Endometrial microvascular endothelial cells (primary cell): ENCODE measurements around the gene VPS13D. TPM values are rescaled to one million over a fixed set of nuclear protein-coding genes. Genes with fewer than 3 reads are reported as not detected.
"Not testable (repeated sequence)": the region's sequence is repeated elsewhere in the genome, so short reads cannot be mapped to it uniquely, and the experiment has no call there.

ENCODE experiments used
- in situ Hi-C: cut with HindIII; loops from 2 replicates; pipeline ENCODE4 v1.10.0; 2017; ENCODE audit warnings: low sequenced_read_pairs, low pct_unique_long_range_greater_than_20kb; ENCODE audit errors: inconsistent ontology term
- total RNA-seq: library from RNA; depleted of rRNA; stranded (reverse); fragments of >200 nt; gene quantifications from one replicate; pipeline ENCODE4 v1.2.3, GENCODE V29; 2015; ENCODE audit errors: inconsistent ontology term

Gene VPS13D
- total RNA-seq, 1 donor from 2014 or later = 19.3 TPM

DNA sequence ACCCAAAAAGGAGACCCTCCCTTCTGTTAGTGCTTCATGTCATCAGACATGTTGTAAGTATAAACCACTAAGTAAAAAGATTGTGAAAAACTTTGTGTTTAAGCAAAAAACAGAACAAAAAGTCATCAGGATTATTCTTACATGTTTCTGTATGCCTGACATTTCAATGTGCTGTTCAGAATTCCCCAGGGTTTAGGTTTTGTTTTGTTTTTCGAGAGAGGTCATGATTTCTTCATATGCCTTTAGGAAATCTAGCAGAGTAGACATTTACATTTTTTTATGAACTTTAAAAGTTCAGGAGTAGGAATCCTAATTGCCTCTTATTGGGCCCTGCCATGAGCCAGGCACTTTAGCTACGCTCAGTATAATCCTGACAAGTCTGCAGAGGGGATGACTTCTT is 85.3 kb downstream of the VPS13D start:
- in situ Hi-C loops = no loop called here

DNA sequence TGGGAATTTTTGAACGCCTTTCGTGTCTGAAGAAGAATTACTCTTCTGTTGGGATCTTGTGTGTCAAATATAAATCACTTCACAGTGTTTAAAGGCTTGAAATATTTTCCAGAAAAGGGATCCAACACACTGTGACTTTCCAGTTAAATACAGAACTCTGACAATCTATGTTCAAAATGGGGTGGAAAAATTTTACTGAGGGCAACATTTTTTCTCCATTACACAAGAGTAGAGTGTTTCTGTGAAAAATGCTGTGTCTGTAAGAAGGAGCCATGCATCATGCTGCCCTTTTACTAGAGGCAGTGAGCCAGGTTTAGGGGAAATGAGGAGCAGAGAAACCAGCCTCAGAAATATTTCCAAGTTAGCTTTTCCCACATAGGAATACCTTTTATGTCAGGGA is 86.5 kb downstream of the VPS13D start:
- in situ Hi-C loops = no loop called here

DNA sequence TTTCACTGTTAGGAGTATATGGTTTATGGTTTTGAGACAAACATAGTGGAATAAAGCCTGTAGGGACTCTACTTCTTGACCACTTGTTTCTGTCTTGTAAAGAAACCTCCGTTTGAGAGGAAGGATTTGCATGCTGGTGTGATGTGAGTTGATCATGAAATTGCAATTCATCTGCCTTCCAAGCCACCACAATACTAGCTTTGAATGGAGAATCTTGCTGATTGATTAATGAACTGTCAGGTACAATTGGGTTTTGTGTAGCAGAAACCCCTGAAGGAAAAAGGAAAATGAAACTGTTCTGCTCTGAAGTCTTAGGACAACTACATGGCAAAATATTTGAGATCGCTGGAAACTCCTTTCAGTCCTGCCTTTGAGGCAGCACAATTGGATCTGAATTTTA is 90.7 kb downstream of the VPS13D start:
- in situ Hi-C loops = no loop called here

DNA sequence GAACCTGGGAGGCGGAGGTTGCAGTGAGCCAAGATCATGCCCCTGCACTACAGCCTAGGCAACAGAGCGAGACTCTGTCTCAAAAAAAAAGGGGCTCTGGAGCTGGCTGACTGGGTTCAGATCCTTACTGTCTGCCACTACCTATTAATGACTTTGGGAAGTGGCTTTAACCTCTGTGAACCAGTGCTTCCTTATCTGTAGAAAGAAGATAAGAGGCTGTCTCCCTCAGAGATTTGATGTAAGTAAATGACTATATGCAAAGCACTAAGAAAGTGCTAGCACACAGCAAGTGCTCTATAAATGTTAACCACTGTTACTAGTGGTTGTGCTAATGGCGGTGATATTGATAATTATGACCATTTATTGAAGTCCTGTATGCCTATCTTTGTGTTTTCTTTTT is 94.6 kb downstream of the VPS13D start:
- in situ Hi-C loops = no loop called here

DNA sequence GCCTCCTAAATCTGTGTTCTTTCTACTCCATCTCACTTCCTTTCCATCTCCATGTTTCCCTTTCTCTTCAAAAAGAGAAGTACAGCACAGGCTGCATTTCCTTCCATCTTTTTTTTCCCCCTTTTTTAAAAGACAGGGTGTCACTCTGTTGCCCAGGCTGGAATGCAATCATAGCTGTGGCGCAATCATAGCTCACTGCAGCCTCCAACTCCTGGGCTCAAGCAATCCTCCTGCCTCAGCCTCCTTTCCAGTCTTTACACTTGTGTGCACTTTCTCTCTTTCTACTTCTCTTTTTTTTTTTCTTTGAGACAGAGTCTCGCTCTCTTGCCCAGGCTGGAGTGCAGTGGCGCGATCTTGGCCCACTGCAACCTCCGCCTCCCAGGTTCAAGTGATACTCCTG is 95.1 kb downstream of the VPS13D start:
- in situ Hi-C loops = not testable (repeated sequence)

DNA sequence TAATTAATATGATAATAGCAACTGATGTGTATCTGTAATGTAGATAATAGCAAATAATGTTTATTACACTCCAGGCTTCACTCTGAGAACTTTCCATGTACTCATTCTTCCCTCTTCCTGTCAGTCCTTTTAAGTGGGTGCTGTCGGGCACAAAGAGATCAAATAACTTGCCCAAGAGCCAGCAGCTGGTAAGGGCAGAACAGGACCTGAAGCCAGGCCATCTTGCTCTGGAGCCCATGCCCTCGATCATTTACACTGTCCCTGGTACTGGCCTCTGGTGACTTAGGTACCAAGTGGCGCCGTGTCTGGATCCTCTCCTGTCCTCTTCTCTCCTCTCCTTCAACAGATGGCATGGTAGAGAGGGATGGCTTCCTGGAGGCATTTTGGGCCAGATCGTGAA is 97.2 kb downstream of the VPS13D start:
- in situ Hi-C loops = no loop called here

DNA sequence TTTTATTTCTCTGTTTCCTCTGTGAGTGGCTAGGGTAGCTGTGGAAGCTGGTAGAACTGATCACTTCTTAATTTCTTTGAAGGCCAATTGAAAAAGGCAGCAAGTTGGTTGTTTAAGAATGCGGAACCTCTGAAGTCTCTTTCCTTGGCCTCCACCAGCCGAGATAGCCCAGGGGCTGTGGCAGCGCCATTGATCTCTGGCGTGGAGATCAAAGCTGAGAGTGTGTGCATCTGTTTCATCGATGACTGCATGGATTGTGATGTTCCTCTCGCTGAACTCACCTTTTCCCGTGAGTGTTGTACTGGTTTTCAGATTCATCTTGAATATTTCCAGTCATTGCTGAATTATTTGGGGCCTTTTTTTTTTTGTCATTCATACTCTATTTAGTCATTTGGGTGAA is 97.7 kb downstream of the VPS13D start:
- in situ Hi-C loops = no loop called here

DNA sequence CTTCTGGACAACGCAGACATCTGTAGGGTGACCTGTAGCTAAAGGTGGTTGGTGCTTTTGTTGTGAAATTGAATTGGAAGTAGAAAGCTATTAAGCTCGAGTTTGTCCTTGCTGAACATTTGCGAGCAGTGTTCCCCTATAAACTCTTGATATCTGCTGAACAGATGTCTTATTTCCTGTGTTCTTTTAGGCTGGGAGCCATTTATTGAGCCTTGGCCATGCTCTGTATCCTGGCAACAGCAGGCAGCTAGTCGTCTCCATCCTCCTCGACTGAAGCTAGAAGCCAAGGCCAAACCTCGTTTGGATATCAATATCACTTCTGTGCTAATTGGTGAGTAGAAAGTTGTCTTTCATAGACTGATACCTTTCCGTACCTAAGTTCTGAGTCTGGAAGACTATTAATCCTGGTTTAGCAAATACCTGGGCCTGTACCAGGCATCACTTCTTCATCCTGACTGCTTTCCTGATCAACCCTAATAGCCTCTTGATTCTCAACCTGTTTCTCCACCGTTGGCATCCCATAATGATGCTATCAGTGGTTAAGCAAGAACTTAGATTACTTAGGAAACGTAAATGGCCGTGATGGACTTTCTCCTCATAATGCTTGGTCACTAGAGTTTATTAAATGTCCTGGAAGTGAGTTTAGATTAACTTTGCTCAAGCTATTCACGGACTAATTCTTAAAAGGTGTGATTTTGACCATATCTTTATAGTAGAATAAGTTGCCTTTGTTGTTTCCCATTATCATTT is 103.4 kb downstream of the VPS13D start:
- in situ Hi-C loops = no loop called here

DNA sequence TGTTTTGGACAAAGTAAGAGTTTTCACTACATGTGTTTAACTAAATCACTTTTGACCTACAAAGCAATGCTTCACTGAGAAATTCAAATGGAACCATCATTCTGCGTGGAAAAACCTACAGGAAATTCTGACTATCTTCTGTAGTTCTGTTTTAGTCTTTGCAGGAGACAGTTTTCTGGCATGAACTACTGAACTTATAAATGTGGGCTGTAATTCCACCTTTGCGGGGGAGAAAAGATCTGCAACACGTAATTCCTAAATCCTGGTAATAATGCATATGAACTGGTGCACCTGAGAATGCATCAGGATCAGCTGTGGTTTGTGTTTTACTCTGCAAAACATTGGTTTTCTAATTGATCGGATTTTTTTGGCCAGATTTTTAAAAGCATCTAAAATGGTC is 106.0 kb downstream of the VPS13D start:
- in situ Hi-C loops = no loop called here

DNA sequence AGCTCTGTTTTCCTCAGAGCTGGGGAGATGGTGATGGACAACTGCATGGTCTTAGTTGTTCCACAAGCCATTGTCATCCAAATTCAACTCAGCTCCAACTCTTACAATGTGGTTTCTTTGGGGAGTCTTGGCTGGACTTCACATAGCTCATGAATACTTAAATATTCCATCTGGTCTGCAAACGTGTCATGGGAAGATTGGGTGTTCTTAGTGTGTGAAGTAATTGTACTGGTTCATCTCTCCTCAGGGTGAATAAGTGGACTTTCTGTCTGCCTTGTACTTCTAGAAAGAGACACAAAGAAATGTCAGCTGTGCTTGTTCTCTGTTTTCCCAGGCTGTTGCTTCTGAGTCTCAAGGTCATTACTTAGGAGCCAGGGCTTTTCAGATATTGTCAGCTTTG is 106.6 kb downstream of the VPS13D start:
- in situ Hi-C loops = no loop called here

DNA sequence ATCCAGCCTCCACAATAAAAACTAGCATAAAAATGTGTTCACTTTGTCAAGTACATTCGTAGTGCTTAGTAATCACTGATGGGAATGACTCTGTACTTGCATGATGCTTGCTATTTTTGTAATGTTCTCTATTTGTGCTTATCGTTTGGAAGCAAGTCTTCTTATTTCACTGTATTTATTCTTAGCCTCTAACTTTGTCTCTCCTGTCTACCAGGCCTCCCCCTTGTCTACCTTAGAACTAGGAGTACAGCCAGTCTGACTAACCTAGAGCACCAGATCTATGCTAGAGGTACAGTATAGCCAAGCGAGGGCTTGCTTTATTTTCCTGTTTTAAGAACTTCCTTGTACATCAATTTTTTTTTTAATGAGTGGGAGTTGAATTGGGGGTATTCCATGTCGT is 108.2 kb downstream of the VPS13D start:
- in situ Hi-C loops = no loop called here

DNA sequence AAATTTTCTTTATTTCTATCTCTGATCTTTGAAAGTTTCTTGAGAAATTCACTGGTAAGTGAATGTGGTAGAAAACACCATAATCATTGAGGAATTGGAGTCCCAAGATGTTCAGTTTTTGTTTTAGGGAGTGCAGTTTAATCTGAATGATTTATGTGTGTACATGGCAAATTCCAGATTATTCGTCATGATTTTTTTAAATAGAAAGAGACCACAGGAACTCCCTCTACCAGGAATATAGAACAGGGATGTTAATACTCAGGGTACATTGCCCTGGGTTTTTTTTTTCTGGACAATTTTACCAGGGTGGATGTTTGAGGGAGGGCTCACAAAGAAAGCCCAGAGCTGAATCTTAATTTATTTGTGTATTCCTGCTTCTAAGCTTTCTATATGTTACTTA is 109.0 kb downstream of the VPS13D start:
- in situ Hi-C loops = no loop called here

DNA sequence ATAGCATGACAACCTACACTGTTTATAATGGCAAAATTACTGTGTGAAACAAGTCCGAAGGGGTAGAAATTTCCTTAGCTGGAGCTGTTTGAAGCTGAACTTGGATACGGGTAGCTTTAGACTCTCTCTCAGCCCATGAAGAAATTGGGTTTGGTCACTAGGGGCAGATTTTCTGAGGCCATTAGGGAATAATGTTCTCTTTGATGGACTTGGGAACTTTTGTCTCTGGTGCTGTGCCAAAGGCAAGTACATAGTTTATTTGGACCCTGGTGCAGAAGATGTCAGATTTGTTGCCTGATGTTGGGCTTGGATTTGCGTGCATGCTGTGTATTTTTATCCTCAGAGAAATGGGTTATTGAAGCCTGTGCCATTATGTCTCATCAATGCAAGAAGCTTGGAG is 109.6 kb downstream of the VPS13D start:
- in situ Hi-C loops = no loop called here

DNA sequence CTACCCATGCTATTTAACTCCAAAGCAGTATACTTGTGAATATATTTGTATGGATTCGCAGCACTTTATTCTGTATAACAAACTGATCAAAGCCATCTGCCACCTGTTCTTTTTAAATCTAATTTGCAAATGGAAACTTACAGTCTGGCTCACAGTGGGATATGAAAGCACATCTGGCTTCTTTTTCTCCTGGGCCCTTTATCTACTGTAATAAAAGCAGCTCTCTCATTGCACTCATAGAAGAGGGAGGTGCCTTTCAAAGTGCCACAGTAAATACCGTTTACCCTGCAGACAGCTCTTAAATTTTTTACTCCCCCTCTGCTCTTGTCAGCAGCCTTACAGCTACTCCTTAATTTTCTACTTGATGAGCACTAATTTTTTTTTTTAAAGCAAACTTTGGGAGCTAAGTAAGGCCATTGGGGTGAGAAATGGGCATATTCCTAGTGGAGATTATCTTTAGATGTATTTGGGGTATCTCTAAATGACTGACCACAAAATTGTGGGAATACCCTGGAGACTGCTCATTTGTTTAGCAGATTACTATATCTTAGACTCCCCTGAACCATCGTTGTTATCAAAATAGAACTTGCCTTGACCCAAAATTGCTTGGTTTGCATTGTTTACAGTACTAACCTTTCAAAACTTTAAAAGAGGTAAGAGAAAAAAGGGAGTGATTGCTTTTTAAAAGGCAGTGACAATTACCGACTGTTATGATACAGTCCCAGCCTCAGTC is 110.1 kb downstream of the VPS13D start:
- in situ Hi-C loops = no loop called here

DNA sequence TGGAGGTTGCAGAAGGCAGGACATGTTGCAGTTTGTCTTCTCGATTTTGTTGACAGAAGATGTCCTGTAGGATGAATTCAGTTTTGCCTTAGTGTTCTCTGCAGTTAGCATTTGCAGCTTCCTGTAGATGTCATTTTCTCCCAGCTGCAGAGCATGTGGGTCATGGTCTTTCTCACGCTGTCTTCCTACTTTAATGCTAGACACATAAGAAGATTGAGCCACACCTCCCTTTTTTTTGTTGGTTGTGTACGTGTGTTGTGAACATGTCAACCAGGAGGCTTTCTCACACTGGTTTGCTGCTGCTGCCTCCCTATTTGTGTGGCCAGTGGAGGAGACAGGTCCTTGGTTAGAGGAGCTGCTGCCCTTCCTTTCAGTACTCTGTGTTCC is 110.7 kb downstream of the VPS13D start:
- in situ Hi-C loops = no loop called here

DNA sequence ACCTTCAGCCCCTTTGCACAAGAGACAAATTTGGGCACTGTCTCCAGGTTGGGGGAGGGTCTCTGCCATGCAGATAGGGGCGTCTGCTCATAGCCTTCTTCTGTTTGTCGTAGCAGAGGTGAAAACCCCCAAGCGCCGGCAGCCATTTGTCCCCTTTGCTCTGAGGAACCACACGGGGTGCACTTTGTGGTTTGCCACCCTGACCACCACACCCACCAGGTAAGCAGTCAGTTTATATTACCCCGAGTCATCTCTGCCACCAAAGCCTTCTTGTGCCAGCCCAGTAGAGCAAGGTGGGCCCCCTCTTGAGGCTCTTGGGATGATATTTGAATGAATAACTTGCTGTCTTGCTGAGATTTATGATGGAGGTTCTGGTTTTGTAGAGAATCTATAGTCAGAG is 111.8 kb downstream of the VPS13D start:
- in situ Hi-C loops = no loop called here

DNA sequence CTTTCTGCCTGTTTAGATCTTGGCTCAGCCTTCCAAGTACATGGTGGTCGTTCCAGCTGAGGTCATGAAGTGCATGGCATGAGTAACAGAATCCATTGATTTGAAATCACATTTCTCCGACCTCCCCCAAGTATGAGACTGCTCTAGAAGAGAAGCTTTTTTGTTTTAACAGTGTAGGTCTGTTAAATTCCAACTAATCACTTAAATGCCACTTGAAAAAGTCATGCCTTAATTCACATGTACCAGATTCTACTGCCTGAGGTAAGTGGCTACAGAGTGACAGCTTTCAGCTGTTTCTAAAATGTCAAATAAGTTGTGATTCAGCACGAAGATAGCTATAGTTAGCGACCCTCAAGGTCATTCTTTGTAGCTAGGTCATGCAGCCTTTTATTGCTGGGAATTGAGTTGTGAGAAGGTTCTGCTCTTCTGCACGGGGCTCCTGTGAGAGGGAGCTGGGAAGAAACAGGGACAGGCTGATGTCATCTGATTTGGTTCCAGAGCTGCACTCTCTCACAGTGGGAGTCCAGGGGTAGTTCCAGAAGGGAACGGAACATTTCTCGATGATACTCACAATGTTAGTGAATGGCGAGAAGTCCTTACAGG is 112.7 kb downstream of the VPS13D start:
- in situ Hi-C loops = no loop called here

DNA sequence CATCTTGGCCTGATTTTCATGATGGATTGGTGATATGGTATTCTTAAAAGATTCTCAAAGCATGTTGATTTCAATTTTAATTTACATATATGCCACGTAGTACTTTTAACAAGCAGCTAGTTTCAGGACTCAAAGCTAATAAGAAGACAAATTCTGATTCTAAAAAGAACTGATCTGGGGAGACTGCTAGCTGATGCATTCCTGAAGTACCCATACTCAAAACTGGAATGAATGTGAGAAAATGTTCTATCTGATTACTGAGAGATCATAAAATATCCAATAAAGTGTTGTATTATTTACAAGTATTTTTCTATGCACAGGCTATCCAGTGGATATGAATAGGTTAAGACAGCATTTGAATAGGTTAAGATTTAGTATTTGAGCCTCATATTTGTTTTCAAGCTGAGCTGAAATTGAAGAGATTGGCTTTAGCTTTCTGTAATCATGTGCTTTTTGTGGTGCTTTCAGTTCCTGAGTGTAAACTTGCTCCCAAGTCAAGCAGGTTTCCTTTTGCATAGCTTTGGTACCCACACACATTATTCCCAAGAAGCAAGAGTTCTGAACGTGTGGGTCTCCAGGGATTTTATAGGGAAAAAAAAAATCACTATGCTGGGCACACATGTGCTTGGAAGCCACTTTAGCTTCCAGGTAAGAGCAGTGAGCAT is 114.1 kb downstream of the VPS13D start:
- in situ Hi-C loops = no loop called here

DNA sequence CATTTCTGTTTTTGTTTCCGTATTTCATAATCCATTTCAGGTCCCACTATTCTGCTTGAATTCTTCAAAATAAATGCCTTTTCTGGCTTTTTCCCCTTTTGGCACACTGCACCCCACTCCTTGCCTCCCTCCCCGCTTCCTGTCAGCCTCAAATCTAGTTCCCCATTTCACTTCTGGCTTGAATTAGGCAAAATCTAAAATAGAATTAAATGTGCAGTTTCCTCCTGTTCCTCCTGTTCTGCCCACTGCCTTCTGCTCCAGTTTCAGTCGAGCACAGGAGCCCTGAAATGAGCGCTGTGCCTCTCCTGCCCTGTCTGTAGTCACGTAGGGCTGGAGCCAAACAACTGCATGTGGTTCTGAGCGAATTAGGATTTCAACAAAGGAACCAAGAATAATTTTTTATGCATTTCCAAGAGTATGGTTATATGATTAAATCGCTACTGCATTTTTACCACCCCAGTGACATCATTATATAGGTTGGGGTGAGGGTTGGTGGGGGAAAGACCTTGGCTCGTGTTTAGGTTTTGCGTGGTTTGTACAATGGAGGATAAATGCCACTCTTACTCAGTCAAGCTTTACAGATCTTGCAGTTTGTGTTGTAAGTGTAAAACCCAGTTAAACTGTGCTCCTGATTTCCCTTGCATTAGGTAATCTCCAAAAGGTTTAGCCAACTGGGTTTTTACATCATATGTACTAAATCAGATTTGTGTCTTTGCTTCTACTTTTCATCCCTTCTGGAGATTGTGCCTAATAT is 114.9 kb downstream of the VPS13D start:
- in situ Hi-C loops = no loop called here
